K562 (cell line): ENCODE results near the gene OSGEP. TPM values are rescaled to one million over a fixed set of nuclear protein-coding genes. Genes with fewer than 3 reads are reported as not detected.

Experiments
- ARNT ChIP-seq, 2 experiments: fragments of 450-650 bp; IDR thresholded peaks; 2 replicates each; pipeline ENCODE4 v1.6.1; 2016; ENCODE audit warnings: mild to moderate bottlenecking in 1 of 2
- CBFB ChIP-seq: sonication (generic); formaldehyde crosslinking; IDR thresholded peaks from 2 replicates; pipeline ENCODE4 v1.4.0; 2020; ENCODE audit warnings: mild to moderate bottlenecking, missing genetic modification reagents
- CEBPG ChIP-seq, 3 experiments: fragments of 200-800 bp in 1 of 3; sonication (Bioruptor generic) in 1 of 3; sonication (generic) in 1 of 3; formaldehyde crosslinking in 1 of 3; IDR thresholded peaks in 2 of 3; conservative IDR thresholded peaks in 1 of 3; 2 replicates each; pipeline versions ENCODE4 v1.6.1 to v1.8.0; 2016 to 2022; ENCODE audit warnings: missing compliant biosample characterization in 2 of 3, missing genetic modification characterization in 2 of 3, mild to moderate bottlenecking in 1 of 3, missing genetic modification reagents in 1 of 3
- CHCHD3 ChIP-seq: fragments of 250-450 bp; sonication (Bioruptor Pico); IDR thresholded peaks from 2 replicates; pipeline ENCODE4 v2.1.2; 2022; ENCODE audit warnings: mild to moderate bottlenecking
- COPS2 ChIP-seq: fragments of 450-650 bp; conservative IDR thresholded peaks from 2 replicates; pipeline ENCODE4 v1.6.1; 2016; ENCODE audit warnings: mild to moderate bottlenecking, moderate library complexity
- CXXC5 ChIP-seq: fragments of 250-450 bp; sonication (Bioruptor Pico); IDR thresholded peaks from 2 replicates; pipeline ENCODE4 v1.8.0; 2022; ENCODE audit warnings: inconsistent platforms, mild to moderate bottlenecking, moderate library complexity
- DPF2 ChIP-seq: fragments of 450-650 bp; IDR thresholded peaks from 2 replicates; pipeline ENCODE4 v1.6.1; 2016
- GABPB1 ChIP-seq: sonication (generic); formaldehyde crosslinking; IDR thresholded peaks from 2 replicates; pipeline ENCODE4 v1.8.0; 2022; ENCODE audit warnings: mild to moderate bottlenecking, missing genetic modification reagents
- LEF1 ChIP-seq: fragments of 450-650 bp; IDR thresholded peaks from 2 replicates; pipeline ENCODE4 v1.6.1; 2016; ENCODE audit warnings: mild to moderate bottlenecking
- MCM7 ChIP-seq, 2 experiments: fragments of 450-650 bp; IDR thresholded peaks; 2 replicates each; pipeline ENCODE4 v1.6.1; 2016 to 2018
- NR3C1 ChIP-seq: sonication (generic); formaldehyde crosslinking; IDR thresholded peaks from 2 replicates; pipeline ENCODE4 v1.8.1; 2022; ENCODE audit warnings: missing genetic modification reagents
- POLR3G ChIP-seq: IDR thresholded peaks from 2 replicates; pipeline ENCODE4 v1.6.1; 2011; ENCODE audit not compliant: insufficient read length, insufficient replicate concordance; ENCODE audit errors: extremely low read depth
- RFX5 ChIP-seq: IDR thresholded peaks from 2 replicates; pipeline ENCODE4 v1.6.1; 2011; ENCODE audit warnings: low read depth, mild to moderate bottlenecking, improper control_type of control experiment, low read length
- SIN3A ChIP-seq, 2 experiments: fragments of 150-350 bp in 1 of 2; IDR thresholded peaks; 2 replicates each; pipeline ENCODE4 v1.6.1; 2011 to 2016; ENCODE audit warnings: borderline replicate concordance in 2 of 2, low read depth in 2 of 2, low read length in 2 of 2, mild to moderate bottlenecking in 2 of 2, moderate library complexity in 2 of 2; ENCODE audit not compliant: control insufficient read depth in 1 of 2
- SREBF2 ChIP-seq: sonication (generic); formaldehyde crosslinking; IDR thresholded peaks from 2 replicates; pipeline ENCODE4 v1.4.0; 2020; ENCODE audit warnings: mild to moderate bottlenecking, missing genetic modification reagents
- TCF3 ChIP-seq: sonication (generic); formaldehyde crosslinking; IDR thresholded peaks from 2 replicates; pipeline ENCODE4 v1.4.0; 2020; ENCODE audit warnings: mild to moderate bottlenecking, missing genetic modification reagents
- ZNF561 ChIP-seq: fragments of 450-650 bp; formaldehyde crosslinking; conservative IDR thresholded peaks from 2 replicates; pipeline ENCODE4 v1.4.0; 2020; ENCODE audit warnings: mild to moderate bottlenecking, moderate library complexity
- ZNF639 ChIP-seq, 2 experiments: fragments of 200-800 bp in 1 of 2; sonication (Bioruptor generic) in 1 of 2; sonication (generic) in 1 of 2; formaldehyde crosslinking in 1 of 2; IDR thresholded peaks in 1 of 2; conservative IDR thresholded peaks in 1 of 2; 2 replicates each; pipeline versions ENCODE4 v1.5.0 to v1.6.1; 2016 to 2020; ENCODE audit warnings: missing compliant biosample characterization in 1 of 2, missing genetic modification characterization in 1 of 2, missing genetic modification reagents in 1 of 2
- ZNF699 ChIP-seq: fragments of 250-450 bp; sonication (Bioruptor Pico); IDR thresholded peaks from 2 replicates; pipeline ENCODE4 v1.8.0; 2021; ENCODE audit warnings: mild to moderate bottlenecking, moderate library complexity; ENCODE audit not compliant: insufficient replicate concordance
- polyA plus RNA-seq, 8 experiments: library from polyadenylated mRNA; depleted of rRNA in 4 of 8; stranded (reverse) in 5 of 8; unstranded in 3 of 8; fragments of >200 nt; fragmentation: Nextera tagmentation in 2 of 8; fragmentation: Illumina TruSeq in 1 of 8; extraction: Ambion mirVana in 2 of 8; extraction: Trizol in 1 of 8; gene quantifications; 2 replicates each; pipeline versions ENCODE4 v1.2.1 to v1.2.3, GENCODE V29; 2011 to 2014; ENCODE audit warnings: inconsistent platforms in 1 of 8, missing spikeins in 1 of 8
- total RNA-seq, 7 experiments: library from RNA; depleted of rRNA in 6 of 7; stranded (reverse); fragments of >200 nt in 6 of 7; fragmentation: Illumina TruSeq in 2 of 7; extraction: Trizol in 2 of 7; gene quantifications; 2 replicates each; pipeline versions ENCODE4 v1.2.1 to v1.2.3, GENCODE V29; 2011 to 2021; ENCODE audit warnings: low replicate concordance in 1 of 7
- TF ChIP-seq, protein P1 (sequence below), 2 experiments: IDR thresholded peaks; 2 replicates each; pipeline ENCODE4 v1.6.1; 2011; ENCODE audit warnings: borderline replicate concordance in 1 of 2, control low read depth in 1 of 2, low read depth in 1 of 2, low read length in 1 of 2, mild to moderate bottlenecking in 1 of 2, mixed read lengths in 1 of 2, moderate library complexity in 1 of 2; ENCODE audit not compliant: insufficient read depth in 1 of 2, insufficient read length in 1 of 2, poor library complexity in 1 of 2, severe bottlenecking in 1 of 2; ENCODE audit errors: extremely low read depth in 1 of 2
- TF ChIP-seq, protein P2 (sequence below), 2 experiments: fragments of 450-650 bp in 1 of 2; sonication (generic) in 1 of 2; formaldehyde crosslinking; conservative IDR thresholded peaks; 2 replicates each; pipeline versions ENCODE4 v1.4.0 to v1.8.1; 2020 to 2022; ENCODE audit warnings: mild to moderate bottlenecking in 1 of 2, missing genetic modification reagents in 1 of 2
- TF ChIP-seq, protein P3 (sequence below): fragments of 450-650 bp; IDR thresholded peaks from 2 replicates; pipeline ENCODE4 v1.6.1; 2016; ENCODE audit warnings: mild to moderate bottlenecking

The OSGEP gene
- total and polyA plus RNA-seq, 9 of the 15 experiments (the other 6 are each of a cell fraction or from before 2014, with no cell fraction given): 32.1 to 59.2 (median 44.1) TPM

DNA sequence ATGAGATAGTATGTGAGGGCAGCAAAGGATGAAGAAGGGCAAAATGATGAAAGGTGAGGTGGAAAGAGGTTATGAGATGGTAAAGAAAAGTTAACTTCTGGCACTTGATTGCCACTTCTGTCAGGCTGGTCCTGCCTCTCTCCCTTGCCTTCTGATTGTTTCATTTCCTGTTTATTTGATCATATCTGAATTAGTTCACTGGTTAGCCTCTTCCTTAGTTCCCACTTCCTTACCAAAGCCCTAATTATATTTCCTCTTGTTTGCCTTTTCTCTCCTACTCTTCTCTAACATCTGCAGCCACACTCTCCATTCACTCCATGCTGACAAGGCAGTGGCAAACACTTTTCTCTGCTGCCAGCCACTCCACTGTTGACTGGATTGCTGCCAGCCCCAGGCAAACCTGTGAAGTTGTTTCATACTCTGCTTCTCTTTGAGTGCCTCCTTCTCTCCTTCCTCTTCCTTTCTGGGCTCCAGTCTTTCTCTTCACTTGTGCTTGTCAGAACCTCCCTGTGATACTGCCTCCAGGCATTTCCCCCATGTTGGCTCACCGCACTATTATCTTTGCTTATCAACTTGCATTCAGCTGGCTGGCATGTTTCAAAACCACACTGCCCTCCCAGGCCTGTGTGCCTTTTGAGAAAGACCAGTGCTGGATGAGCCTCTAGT lies 22.7 kb upstream of the OSGEP start (continued):
- TF ChIP-seq ZNF639 (CRISPR knock-in tag; conservative IDR thresholded peaks at IDR 0.05 in 1 of 2, IDR thresholded peaks at IDR 0.05 in 1 of 2) (0 out of 4 replicates have a peak, but pooled peaks of 1 of the 2 experiments have one; percentile 23), SIN3A (IDR thresholded peaks at IDR 0.05; ENCODE audit: borderline replicate concordance in 2 of 2, control insufficient read depth in 1 of 2, low read depth in 2 of 2, low read length in 2 of 2) (0 out of 4 replicates have a peak, but pooled peaks of 1 of the 2 experiments have one; percentile 28), CEBPG (CRISPR knock-in tag; IDR thresholded peaks at IDR 0.05) (no peak), CEBPG (tag; conservative IDR thresholded peaks at IDR 0.05 in 1 of 2, IDR thresholded peaks at IDR 0.05 in 1 of 2) (no peak; a peak in 1 of 4 replicates), SREBF2 (CRISPR knock-in tag) (no peak), ZNF561 (CRISPR knock-in tag) (no peak), CXXC5 (peak; percentile 28; the same call in 1 of the 2 replicates), CBFB (CRISPR knock-in tag) (no peak), GABPB1 (CRISPR knock-in tag) (no peak), RFX5 (no peak), COPS2 (no peak), DPF2 (peak; percentile 73), POLR3G (no peak), MCM7 (IDR thresholded peaks at IDR 0.05) (no peak), CHCHD3 (no peak), ARNT (IDR thresholded peaks at IDR 0.05) (no peak), LEF1 (peak; percentile 33; the same call in 1 of the 2 replicates), ZNF699 (CRISPR knock-in tag) (no peak), TCF3 (CRISPR knock-in tag) (peak; percentile 85), NR3C1 (CRISPR knock-in tag) (no peak)
- TF ChIP-seq, protein P1, sequence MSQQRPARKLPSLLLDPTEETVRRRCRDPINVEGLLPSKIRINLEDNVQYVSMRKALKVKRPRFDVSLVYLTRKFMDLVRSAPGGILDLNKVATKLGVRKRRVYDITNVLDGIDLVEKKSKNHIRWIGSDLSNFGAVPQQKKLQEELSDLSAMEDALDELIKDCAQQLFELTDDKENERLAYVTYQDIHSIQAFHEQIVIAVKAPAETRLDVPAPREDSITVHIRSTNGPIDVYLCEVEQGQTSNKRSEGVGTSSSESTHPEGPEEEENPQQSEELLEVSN (IDR thresholded peaks at IDR 0.05; ENCODE audit: borderline replicate concordance in 1 of 2, extremely low read depth in 1 of 2, insufficient read depth in 1 of 2, insufficient read length in 1 of 2, low read depth in 1 of 2, low read length in 1 of 2, poor library complexity in 1 of 2, severe bottlenecking in 1 of 2): no peak
- TF ChIP-seq, protein P2, sequence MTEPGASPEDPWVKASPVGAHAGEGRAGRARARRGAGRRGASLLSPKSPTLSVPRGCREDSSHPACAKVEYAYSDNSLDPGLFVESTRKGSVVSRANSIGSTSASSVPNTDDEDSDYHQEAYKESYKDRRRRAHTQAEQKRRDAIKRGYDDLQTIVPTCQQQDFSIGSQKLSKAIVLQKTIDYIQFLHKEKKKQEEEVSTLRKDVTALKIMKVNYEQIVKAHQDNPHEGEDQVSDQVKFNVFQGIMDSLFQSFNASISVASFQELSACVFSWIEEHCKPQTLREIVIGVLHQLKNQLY (CRISPR knock-in tag; conservative IDR thresholded peaks at IDR 0.05): no peak
- TF ChIP-seq, protein P3, sequence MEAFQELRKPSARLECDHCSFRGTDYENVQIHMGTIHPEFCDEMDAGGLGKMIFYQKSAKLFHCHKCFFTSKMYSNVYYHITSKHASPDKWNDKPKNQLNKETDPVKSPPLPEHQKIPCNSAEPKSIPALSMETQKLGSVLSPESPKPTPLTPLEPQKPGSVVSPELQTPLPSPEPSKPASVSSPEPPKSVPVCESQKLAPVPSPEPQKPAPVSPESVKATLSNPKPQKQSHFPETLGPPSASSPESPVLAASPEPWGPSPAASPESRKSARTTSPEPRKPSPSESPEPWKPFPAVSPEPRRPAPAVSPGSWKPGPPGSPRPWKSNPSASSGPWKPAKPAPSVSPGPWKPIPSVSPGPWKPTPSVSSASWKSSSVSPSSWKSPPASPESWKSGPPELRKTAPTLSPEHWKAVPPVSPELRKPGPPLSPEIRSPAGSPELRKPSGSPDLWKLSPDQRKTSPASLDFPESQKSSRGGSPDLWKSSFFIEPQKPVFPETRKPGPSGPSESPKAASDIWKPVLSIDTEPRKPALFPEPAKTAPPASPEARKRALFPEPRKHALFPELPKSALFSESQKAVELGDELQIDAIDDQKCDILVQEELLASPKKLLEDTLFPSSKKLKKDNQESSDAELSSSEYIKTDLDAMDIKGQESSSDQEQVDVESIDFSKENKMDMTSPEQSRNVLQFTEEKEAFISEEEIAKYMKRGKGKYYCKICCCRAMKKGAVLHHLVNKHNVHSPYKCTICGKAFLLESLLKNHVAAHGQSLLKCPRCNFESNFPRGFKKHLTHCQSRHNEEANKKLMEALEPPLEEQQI: no peak
